Measurements from ENCODE around the gene TNFRSF4.

GRCh38 chr1:1260843-1261560 is 47.0 kb upstream of the TNFRSF4 start:
- TF ChIP-seq EZH2 (IDR thresholded peaks at IDR 0.05) (no peak), POLR2AphosphoS5 (IDR thresholded peaks at IDR 0.05; ENCODE audit: borderline replicate concordance, low read depth, low read length) (no peak)

Data from SK-N-MC (cell line).